ENCODE results near the gene GLRX2.
"Not testable (repeated sequence)": the region's sequence is repeated elsewhere in the genome, so short reads cannot be mapped to it uniquely, and the experiment has no call there.

The GLRX2 gene, protein sequence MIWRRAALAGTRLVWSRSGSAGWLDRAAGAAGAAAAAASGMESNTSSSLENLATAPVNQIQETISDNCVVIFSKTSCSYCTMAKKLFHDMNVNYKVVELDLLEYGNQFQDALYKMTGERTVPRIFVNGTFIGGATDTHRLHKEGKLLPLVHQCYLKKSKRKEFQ

DNA sequence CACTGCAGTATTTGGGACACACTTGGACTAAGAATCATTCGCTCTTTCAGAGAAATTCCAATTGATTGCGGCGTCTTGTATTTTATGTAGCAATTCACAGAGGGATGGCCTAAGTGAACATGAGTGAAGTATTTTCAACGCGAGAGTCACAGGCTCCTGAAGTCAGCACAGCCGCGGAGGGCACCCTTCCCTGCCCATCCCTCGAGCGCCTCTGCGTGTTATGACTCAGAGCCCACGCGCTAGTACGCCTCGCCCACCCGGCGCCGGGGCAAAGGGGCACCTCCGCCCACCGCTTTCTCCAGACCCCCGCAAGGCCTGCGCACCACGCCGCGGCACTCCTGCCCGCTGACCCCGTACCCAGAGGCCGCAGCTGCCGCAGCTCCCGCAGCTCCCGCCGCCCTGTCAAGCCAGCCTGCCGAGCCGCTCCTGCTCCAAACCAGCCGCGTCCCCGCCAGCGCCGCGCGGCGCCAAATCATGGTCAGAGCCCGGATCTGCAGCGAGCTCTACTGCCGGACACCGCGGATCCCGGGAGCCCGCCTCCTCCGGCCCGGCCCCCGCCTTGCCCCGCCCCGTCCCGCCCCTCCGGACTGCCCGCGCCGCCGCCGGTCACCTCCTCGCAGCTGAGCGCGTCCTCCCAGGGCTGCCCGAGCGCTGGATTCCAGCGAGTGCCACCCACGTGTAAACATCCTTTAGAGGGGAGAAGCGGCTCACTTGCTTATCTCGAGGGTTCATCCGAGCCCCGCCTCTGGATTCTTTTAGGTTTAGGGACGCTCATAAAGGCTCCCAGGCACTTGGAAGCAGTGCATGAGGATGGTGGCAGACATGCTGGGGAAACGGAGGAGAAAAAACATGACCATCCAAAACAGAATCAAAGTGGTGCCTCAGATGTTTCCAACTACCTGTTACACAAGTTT, at the start of gene GLRX2:
Gene GLRX2, minus strand, starts transcription at position 508 of the 914 bp plus-strand sequence. Its CDS starts 32 bp downstream, at position 476.
- DNase-seq, result peak; percentile 70

DNA sequence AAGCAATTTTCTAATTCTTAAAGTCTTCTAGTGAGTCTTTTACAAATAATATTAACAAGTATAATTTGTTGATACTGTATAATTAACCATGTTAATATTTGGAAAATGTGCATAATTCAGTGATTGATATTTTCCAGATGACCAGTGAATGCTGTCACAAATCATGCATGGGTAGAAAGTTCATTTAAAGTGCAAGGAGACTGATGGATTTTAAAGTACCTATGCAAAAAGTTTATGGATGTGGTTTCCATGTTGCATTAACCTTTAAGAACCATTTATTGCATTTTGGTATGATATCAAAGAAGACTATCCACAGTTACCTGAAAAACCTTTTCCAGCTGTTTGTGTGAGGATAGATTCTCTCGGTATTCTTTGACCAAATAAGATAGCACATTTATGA, 39.8 kb upstream of the GLRX2 start:
- DNase-seq, result no peak

DNA sequence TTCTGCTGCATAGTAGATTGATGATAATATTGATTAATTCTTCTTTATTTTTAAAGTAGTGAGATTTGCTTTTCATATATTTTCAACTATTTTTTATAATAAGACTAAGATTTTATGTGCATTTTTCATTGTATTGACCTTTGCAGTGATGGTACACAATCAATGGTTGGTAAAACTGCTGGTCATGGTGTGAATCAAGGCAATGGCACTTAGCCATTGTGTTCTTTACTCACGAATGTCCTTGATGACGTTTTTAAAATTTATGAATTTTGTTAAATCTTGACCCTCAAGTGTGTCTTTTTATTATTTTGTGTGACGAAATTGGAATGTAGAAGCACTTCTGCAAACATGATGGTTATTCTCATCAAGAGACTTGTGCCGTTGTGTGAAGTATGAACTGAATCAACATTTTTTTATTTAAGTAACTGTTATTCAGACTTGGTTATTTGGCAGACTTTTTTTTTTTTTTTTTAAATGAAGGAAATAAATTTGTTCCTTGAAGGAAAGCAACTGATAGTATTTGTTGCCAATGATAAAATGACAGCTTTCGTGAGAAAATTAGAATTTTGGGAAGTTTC, 39.2 kb upstream of the GLRX2 start:
- no peak for DNase-seq

DNA sequence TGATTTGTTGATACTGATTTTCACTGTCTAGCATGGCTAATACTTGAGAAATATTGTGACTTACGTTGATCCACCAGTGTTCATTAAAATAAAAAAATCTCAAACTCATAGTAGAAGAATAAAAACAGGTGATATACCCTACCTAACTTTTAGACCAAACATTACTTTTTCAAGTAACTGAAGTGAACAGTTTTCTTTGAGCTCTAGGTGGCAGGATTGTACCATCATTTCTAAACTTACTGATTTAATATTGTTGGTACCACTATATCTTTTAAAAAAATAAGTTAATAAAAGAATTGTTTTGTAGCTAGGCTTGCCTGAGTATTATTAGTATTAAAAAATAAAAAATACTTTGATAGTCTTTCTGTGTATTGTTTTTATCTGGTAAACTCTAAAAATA, 38.1 kb upstream of the GLRX2 start:
- DNase-seq, result peak; percentile 24

DNA sequence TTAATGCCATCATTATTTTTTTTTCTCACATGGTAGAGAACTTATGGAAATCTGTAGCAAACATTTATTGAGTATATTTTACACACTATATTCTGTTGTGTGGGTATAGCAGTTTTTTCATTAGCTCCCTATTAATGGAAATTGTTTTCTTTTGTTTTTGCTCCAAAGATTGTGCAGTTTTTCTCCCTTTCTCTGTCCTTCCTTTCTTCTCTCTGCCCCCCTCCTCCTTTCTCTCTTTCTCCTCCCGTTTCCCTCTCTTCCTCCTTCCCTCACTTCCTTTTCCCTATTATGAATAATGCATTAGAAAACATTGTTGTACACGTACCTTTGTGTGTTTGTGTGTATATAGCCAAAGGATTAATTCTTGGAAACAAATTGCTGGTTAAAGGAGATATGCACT, 37.2 kb upstream of the GLRX2 start:
- no peak for DNase-seq

DNA sequence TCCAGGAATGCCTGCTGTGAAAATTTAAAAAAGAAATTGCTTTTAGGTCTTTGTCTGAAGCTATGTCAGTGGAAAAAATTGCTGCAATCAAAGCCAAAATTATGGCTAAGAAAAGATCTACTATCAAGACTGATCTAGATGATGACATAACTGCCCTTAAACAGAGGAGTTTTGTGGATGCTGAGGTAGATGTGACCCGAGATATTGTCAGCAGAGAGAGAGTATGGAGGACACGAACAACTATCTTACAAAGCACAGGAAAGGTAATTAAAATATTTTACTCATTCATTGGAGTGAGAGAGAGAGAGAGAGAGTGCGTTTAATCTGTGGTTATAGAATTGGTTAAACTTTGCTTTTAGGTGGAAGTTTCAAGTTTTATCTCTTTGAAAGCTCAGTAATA, 36.6 kb upstream of the GLRX2 start:
- DNase-seq, result no peak

DNA sequence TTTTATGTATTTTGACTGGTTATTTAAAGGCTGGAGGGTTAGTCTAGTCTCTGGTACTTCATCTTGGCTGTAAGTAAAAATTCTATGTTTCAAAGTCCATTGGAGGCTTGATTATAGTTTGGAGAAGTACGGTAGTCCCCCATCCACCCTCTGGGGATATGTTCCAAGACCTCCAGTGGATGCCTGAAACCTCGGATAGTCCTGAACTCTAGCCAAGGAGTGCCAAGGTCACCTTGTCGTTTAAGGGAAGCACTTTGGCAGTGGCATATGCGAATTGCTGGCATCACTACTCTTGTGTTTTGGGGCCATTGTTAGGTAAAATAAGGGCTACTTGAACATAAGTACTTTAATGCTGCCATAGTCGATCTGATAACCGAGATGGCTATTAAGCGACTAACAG, 35.0 kb upstream of the GLRX2 start:
- no peak for DNase-seq

DNA sequence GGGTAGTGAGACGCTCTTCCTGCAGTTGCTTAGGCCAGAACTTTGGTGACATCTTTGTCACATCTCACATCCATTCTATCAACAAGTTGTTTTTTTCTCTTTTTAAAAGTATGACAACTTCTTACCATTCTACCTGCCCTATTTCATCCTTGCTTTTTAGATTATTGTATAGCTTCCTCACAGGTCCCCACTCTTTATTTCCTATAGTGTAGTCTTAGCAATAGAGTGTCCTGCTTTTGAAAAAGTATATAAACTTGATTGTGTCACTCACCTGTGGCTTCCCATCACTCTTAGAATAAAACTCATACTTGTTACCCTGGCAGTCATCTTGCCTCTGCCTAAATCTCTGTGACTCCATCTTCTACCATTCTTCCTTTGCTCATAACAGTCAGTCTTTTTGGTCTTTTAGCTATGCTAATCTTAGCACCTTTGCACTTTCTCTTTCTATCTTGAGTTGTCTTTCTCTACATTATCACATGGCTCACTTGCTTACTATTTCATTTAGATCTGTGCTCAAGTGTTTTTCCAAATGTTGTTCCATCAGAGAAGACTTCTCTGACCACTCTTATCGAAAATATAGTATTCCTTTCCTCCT, 26.1 kb upstream of the GLRX2 start:
- no peak for DNase-seq

DNA sequence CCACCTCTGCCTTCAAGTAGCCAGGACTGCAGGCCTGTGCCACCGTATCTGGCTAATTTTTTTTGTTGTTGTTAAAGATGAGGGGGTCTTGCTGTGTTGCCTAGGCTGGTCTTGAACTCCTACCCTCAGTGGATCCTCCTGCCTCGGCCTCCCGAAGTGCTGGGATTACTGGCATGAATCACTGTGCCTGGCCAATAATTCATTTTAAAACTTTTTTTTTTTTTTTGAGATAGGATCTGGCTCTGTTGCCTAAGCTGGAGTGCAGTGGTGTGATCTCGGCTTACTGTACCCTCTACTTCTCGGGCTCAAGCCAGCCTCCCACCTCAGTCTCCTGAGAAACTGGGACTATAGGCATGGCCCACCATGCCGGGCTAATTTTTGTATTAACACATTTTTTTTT, 20.2 kb upstream of the GLRX2 start:
- no peak for DNase-seq

DNA sequence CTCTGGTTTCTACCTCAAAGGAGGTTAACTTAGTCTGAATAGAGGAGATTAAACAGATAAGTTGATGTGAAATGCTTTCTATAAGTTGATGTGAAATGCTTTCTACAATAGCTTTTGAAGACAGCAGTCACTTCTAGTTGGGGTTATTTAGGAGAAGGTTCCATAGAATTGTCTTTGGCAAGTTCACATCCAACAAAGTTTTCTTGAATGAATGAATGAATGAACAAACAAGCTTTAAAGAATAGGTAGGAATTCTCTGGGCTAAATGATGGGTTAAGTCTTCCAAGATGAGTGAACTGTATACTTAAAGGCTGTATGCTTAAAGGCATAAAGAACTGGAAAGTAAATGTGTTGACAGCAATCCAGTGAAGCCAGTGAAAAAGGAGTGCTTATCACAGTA, 18.5 kb upstream of the GLRX2 start:
- no peak for DNase-seq

DNA sequence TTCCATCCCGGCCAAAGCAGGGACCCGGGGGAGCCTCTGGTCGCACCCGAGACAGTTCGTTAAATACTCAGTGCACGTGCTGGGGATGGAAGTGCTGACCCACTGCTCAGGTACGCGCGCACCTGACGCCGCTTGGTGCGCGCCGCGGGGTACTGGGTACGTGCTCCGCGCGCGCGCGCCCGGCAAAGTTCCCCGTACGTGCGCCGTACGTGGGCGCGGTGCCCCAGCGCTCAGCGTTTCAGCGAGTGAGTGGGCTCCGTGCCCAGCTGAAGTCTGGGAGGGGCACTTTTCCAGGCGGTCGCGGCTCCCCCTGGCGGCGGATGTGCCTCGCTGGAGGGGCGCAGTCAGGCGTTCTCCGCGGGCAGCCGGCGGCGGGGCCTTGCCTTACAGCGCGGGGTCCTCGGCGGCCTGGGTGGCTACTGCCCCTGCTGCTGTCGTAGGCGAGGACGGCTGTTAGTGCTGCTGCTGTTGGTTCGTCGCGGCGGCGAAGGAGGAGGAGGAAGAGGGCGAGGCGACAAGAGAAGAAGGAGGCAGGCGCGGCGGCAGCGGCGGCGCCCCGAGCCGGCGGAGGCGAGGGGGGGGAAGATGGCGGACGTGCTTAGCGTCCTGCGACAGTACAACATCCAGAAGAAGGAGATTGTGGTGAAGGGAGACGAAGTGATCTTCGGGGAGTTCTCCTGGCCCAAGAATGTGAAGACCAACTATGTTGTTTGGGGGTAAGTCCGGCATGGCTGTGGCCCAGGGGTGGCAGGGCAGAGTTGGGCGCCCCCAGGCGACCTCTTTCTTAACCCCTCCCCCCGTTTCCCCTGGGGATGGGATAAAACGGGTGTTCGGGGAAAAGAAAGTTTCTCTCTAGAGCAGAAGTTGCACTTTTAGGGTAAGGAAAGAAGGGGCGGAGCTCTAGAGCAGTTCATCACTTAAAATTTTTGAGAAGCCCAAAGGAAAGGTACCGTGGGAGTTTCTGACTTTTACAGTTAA, 16.7 kb upstream of the GLRX2 start, which contains the start of gene CDC73:
Gene CDC73, plus strand, starts transcription at position 416 of the 978 bp plus-strand sequence. Its CDS starts 170 bp downstream, at position 586.
- peak; percentile 94 for DNase-seq

DNA sequence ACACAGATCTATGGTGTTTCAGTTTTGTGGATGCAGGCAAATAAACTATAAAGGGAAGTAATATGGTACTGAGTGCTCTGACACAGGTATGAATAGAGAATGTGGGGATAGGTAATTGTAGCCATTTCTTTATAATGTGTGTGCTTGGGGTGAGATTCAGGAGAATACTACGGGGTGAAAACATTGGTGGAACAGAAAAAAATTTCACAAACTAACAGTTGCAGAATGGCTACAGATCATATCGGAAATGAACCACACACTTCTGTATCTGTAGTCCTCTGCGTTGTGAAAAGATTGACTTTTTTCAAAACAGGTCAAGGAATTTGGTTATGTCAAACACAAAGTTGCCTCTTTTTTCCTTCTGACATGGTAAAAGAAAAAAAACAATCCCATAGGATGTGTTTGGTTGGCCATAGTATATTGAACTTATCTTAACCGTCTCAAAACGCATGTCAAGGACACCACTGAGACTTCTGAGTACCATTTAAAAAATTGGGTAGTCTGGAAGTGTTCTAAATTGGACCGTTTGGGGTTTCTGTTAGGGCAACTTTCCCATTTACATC, 15.5 kb upstream of the GLRX2 start:
- DNase-seq, result no peak

DNA sequence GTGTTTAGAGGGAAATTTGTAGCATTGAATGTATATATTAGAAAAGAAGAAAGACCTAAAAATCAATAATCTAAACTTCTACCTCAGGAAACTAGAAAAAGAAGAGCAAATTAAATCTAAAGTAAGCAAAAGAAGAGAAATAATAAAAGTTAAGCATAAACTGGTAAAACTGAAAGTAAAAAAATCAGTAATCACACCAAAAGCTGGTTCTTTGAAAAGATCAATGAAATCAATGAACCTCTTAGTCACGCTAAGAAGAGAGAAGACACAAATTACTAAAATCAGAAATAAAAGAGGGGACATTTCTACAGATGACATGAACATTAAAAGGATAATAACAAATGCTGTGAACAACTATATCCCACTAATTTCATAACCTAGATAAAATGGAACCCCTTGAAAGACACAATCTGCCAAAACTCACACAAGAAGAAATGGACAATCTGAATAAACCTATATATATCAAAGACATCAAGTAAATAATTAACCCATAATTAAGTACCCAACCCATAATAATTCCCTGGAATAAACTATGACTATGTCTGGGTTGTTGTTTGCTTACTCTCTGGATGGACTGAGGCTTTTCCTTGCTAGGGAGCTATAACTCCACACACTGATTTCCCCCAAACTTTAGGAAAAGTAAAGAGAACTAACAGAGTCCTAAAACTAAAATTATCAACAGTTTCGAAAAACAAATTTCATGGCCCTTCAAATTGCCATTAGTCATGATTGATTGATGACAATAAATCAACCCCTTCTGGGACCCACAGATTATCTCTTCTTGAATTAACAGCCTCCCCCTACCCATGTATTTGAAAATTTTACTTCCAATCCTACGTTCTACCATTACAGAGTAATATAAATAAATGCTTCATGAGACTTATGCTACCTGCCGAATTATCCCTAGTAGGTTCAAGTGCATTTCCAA, 13.9 kb upstream of the GLRX2 start:
- DNase-seq, result no peak

DNA sequence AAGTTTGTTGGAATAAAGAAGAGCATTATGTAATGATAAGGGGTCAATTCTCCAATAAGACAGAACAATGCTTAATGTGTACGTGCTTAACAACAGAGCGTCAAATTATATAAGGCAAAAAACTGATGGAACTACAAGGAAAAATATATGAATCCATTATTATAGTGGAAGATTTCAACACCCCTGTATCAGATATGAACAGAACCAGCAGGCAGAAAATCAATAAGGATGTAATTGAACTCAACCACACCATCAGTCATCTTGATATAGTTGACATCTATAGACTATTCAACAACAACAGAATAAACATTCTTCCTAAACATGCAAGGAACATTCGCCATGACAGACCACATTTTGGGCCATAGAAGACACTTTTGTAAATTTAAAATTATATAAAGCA, 13.0 kb upstream of the GLRX2 start:
- no peak for DNase-seq

DNA sequence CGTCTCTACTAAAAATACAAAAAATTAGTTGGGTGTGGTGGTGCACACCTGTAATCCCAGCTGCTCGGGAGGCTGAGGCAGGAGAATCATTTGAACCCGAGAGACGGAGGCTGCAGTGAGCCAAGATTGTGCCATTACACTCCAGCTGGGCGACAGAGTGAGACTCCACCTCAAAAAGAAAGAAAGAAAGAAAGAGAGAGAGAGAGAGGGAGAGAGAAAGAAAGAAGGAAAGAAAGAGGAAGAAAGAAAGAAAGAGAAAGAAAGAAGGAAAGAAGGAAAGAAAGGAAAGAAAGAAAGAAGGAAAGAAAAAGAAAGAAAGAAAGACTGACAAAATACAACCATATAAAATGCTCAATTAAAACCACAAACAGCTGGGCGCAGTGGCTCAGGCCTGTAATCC, 12.0 kb upstream of the GLRX2 start:
- not testable (repeated sequence) for DNase-seq

DNA sequence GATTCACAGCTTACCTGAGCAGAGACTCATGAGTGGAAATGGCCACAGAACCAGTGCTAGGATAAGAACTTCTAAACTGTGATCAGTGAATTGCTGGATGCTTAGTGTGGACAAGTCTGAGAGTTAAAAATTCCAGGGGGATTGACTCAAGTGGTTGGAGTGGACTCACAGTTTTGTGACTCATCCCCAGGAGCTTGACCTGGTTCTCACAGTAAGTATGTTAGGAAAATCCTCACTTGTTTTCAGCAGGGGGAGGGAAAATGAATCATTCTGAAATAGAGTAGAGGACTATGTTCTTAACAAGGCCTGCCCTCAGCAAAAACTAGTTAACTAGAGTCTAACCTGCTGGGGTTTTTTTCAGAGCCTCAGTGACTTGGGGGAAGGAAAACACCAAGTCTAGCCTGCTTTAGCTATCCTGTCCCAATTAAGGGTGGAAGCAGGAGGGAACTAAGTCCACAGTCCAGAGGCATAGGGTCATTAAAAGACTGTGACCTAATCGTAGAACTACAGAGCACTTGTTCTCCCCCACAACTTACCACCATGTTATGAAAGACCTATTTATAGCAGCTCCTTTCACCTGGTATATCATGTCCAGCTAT, 10.5 kb upstream of the GLRX2 start:
- DNase-seq, result no peak

DNA sequence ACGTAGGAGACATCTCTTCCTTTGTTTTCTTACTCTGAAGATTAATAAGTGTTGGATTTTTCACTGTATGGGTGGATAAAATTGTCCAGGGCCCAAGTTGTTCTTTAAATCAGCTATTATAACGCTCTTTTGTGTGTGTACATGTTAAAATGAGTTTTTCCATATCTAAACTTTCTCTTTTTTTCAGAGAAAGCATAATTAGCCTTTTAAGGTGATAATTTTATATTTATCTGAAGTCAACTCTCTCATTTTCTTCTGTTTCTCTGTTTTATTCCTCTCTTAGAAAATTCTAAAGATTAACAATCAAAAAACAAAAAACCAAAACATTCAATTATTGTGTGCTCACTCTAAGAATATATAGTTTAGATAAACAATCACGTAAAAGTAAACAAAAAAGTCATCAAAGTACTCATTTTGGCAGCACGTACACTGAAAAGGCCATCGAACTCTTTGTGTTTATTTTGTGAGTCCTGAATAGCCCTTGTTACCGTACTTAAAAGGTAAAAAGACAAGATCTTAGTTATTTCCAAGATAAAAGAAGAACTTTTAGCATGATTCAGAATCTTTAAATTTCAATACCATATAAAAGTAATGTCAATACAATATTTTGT, 9.4 kb upstream of the GLRX2 start:
- no peak for DNase-seq

DNA sequence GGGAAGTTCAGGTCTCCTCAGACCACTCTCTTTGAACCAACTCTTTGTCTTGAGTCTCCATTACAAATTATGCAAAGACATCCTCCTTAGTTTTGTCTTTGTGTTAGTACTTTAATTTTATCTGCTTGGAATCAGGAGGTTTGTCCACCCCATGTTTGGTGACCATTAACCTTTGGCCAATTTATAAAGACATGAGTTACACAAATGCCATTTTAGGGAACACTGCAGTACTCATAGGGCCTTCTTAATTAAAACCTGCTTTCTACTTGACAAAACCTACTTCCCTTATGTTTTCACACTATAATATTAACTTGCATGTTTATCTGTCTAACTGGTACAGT, 8.7 kb upstream of the GLRX2 start:
- no peak for DNase-seq

DNA sequence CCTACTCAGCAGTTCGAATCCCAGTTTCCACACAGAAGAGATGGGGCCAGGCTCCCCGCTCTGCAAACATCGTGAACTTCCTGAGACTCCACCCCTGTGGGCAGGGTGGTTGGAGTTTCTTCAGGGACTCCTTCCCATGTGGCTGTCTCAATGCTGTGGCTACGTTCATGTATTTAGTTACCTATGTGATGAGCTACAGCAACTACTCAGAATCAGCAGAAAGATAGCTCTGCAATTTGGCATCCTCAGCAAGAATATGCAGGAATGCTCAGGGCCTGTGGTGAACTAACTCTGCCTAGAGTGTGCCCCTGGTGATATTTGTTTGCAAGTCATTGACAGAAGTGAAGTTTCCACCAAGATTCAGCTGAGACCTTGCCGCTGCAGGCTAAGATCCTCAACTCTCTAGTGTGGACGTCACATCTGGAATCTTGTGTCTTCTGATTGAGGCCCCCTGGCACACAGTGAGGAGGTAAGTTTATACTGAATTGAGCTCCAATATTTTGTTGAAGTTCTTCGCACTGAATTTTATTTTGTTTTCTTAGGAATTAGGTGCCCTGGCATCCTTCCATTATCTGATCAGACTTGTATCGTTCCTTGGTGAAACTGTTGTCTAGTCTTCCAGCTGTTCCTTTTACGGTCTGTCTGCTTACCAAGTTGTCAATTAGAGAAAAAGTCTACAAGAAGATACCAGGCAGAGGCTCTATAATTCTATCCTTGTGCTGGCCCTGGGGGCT, 8.2 kb upstream of the GLRX2 start:
- no peak for DNase-seq

Data from NCI-H446 treated with DMSO at 0.1 percent for 48 hours (cell line).